Liver (tissue), 9 donors: ENCODE data around the gene FGD5. TPM values are rescaled to one million over a fixed set of nuclear protein-coding genes. Genes with fewer than 3 reads are reported as not detected.
A peak's percentile ranks its signal among the peaks of the same experiment; 100 is the strongest.

Source experiments
- DNase-seq: peaks from one replicate; pipeline ENCODE4 v3.0.0-alpha.2; 2017; ENCODE audit warnings: low spot score
- H3K27ac ChIP-seq, 2 donors: one replicate each; pipeline ENCODE4 v1.7.0; 2013; ENCODE audit warnings: inconsistent platforms in 2 of 2, low read length in 2 of 2, control low read depth in 1 of 2, low read depth in 1 of 2, mild to moderate bottlenecking in 1 of 2
- H3K27me3 ChIP-seq, 4 donors: one replicate each; pipeline versions ENCODE4 v1.6.1 to v1.7.0; 2013; ENCODE audit warnings: low read length in 3 of 4, inconsistent platforms in 1 of 4, mild to moderate bottlenecking in 1 of 4, moderate library complexity in 1 of 4; ENCODE audit not compliant: control insufficient read depth in 4 of 4, insufficient read depth in 4 of 4
- H3K36me3 ChIP-seq, 4 donors: one replicate each; pipeline versions ENCODE4 v1.6.1 to v1.7.0; 2013; ENCODE audit warnings: low read length in 3 of 4, mild to moderate bottlenecking in 3 of 4, low read depth in 1 of 4, moderate library complexity in 1 of 4; ENCODE audit not compliant: control insufficient read depth in 4 of 4, insufficient read depth in 3 of 4
- H3K4me1 ChIP-seq, 4 donors: one replicate each; pipeline versions ENCODE4 v1.6.1 to v1.7.0; 2013; ENCODE audit warnings: low read length in 3 of 4, mild to moderate bottlenecking in 3 of 4, moderate library complexity in 1 of 4; ENCODE audit not compliant: control insufficient read depth in 4 of 4, insufficient read depth in 4 of 4
- H3K4me3 ChIP-seq, 3 donors: one replicate each; pipeline versions ENCODE4 v1.6.1 to v1.7.0; 2013; ENCODE audit warnings: low read length in 3 of 3, control low read depth in 1 of 3, low read depth in 1 of 3, mild to moderate bottlenecking in 1 of 3
- H3K9ac ChIP-seq, 2 donors: one replicate each; pipeline ENCODE4 v1.7.0; 2013; ENCODE audit warnings: low read length in 2 of 2, mild to moderate bottlenecking in 2 of 2, moderate library complexity in 2 of 2, control low read depth in 1 of 2, low read depth in 1 of 2
- H3K9me3 ChIP-seq, 4 donors: one replicate each; pipeline versions ENCODE4 v1.6.1 to v1.7.0; 2013; ENCODE audit warnings: low read length in 3 of 4; ENCODE audit not compliant: control insufficient read depth in 4 of 4
- ATF3 ChIP-seq: IDR thresholded peaks from 2 replicates; pipeline ENCODE4 v1.6.1; 2016; ENCODE audit warnings: antibody characterized with exemption
- CTCF ChIP-seq: fragments of 150-350 bp; IDR thresholded peaks from 2 replicates; pipeline ENCODE4 v1.5.1; 2017; ENCODE audit warnings: improper control_type of control experiment, low read depth, low read length; ENCODE audit not compliant: missing input control
- FOXA1 ChIP-seq: IDR thresholded peaks from 2 replicates; pipeline ENCODE4 v1.6.1; 2016; ENCODE audit warnings: antibody characterized with exemption
- HNF4A ChIP-seq, 2 donors: conservative IDR thresholded peaks; 2 replicates each; pipeline ENCODE4 v1.6.1; 2016; ENCODE audit warnings: antibody characterized with exemption in 2 of 2, mild to moderate bottlenecking in 2 of 2
- HNF4G ChIP-seq: IDR thresholded peaks from 2 replicates; pipeline ENCODE4 v1.6.1; 2016; ENCODE audit warnings: antibody characterized with exemption
- JUND ChIP-seq, 2 donors: IDR thresholded peaks; 2 replicates each; pipeline ENCODE4 v1.6.1; 2016; ENCODE audit warnings: antibody characterized with exemption in 2 of 2
- NR2F2 ChIP-seq: IDR thresholded peaks from 2 replicates; pipeline ENCODE4 v1.6.1; 2016; ENCODE audit warnings: antibody characterized with exemption
- RAD21 ChIP-seq, 2 donors: IDR thresholded peaks; 2 replicates each; pipeline ENCODE4 v1.6.1; 2016; ENCODE audit warnings: antibody characterized with exemption in 2 of 2, mild to moderate bottlenecking in 2 of 2
- REST ChIP-seq: IDR thresholded peaks from 2 replicates; pipeline ENCODE4 v1.6.1; 2016; ENCODE audit warnings: antibody characterized with exemption, mild to moderate bottlenecking
- RXRA ChIP-seq, 2 donors: IDR thresholded peaks; 2 replicates each; pipeline ENCODE4 v1.6.1; 2017 to 2018; ENCODE audit warnings: antibody characterized with exemption in 2 of 2, mild to moderate bottlenecking in 1 of 2
- SP1 ChIP-seq: IDR thresholded peaks from 2 replicates; pipeline ENCODE4 v1.6.1; 2018; ENCODE audit warnings: antibody characterized with exemption, mild to moderate bottlenecking
- ZBTB33 ChIP-seq: IDR thresholded peaks from 2 replicates; pipeline ENCODE4 v1.6.1; 2016; ENCODE audit warnings: antibody characterized with exemption
- WGBS: extraction: QIAGEN DNeasy Blood & Tissue Kit; methylation state at CpG from one replicate; pipeline ENCODE4 v1.1.7; 2013; 5-methylcytosine and 5-hydroxymethylcytosine counted together
- polyA plus RNA-seq, 2 donors: library from polyadenylated mRNA; stranded (reverse) in 1 of 2; unstranded in 1 of 2; fragments of 200-250 nt in 1 of 2; fragments of >200 nt in 1 of 2; fragmentation: Nextera tagmentation in 1 of 2; extraction: Ambion mirVana in 1 of 2; gene quantifications; one replicate each; pipeline versions ENCODE4 v1.2.1 to v1.2.3, GENCODE V29; 2013 to 2015
- total RNA-seq, 2 donors: library from RNA; depleted of rRNA; stranded (reverse); fragments of >200 nt; gene quantifications; one replicate each; pipeline ENCODE4 v1.2.3, GENCODE V29; 2014
- donor health status: healthy.
- donor health status: healthy.
- donor health status: healthy.
- donor health status: healthy.
- donor health status: healthy.

Gene FGD5
- total and polyA plus RNA-seq, 4 donors: 2.0 to 6.3 (median 3.1) TPM

GRCh38 chr3:14803101-14803980 is 15.4 kb upstream of the FGD5 start:
- no peaks in the 10 kb centered on the region for H3K9me3 ChIP-seq
- H3K4me1 ChIP-seq: peaks cover 10 to 31% (median 23%) of the 10 kb centered on the region in 4 donors
- no peaks in the 10 kb centered on the region for H3K27me3 ChIP-seq
- peak overlapping the region; percentile 18 to 58 for H3K27ac ChIP-seq
- 47% methylated on average over 13 of the region's 13 CpGs for WGBS
- H3K4me3 ChIP-seq: no peak overlapping the region
- TF ChIP-seq JUND (IDR thresholded peaks at IDR 0.05) (peak; percentile 57 to 67), HNF4G (peak; percentile 17), RXRA (IDR thresholded peaks at IDR 0.05) (peak in 1 of 2 donors; percentile 63), ATF3 (no peak), HNF4A (conservative IDR thresholded peaks at IDR 0.05) (peak; percentile 72 to 76), SP1 (peak; percentile 77), CTCF (no peak), REST (peak; percentile 64), ZBTB33 (no peak), NR2F2 (no peak), RAD21 (IDR thresholded peaks at IDR 0.05) (peak in 1 of 2 donors; percentile 20), FOXA1 (no peak)
- H3K9ac ChIP-seq: no peak overlapping the region
- peak; percentile 48 for DNase-seq
- no peaks in the 10 kb centered on the region for H3K36me3 ChIP-seq
